BE2C (cell line): ENCODE results near the gene LCN2. TPM values are rescaled to one million over a fixed set of nuclear protein-coding genes. Genes with fewer than 3 reads are reported as not detected.
A peak's percentile ranks its signal among the peaks of the same experiment; 100 is the strongest.

Experiments
- DNase-seq: peaks from one replicate; pipeline ENCODE4 v3.0.0-alpha.2; 2020
- H3K27me3 ChIP-seq: fragments of 250-450 bp; sonication (Bioruptor Pico); 2 replicates; pipeline ENCODE4 v1.5.1; 2020; ENCODE audit warnings: mild to moderate bottlenecking
- H3K36me3 ChIP-seq: fragments of 250-450 bp; sonication (Bioruptor Pico); 2 replicates; pipeline ENCODE4 v1.5.1; 2020; ENCODE audit warnings: mild to moderate bottlenecking
- H3K4me1 ChIP-seq: fragments of 250-450 bp; sonication (Bioruptor Pico); 2 replicates; pipeline ENCODE4 v1.5.1; 2020
- H3K4me3 ChIP-seq: 2 replicates; pipeline ENCODE4 v1.5.1; 2011; ENCODE audit warnings: low read depth, low read length
- H3K9me3 ChIP-seq: fragments of 250-450 bp; sonication (Bioruptor Pico); 2 replicates; pipeline ENCODE4 v1.5.1; 2020
- CTCF ChIP-seq: IDR thresholded peaks from 2 replicates; pipeline ENCODE4 v1.5.1; 2012; ENCODE audit warnings: mild to moderate bottlenecking, low read depth, low read length
- polyA plus RNA-seq: library from polyadenylated mRNA; unstranded; fragments of >200 nt; gene quantifications from one replicate; pipeline ENCODE4 v1.2.1, GENCODE V29; 2012; ENCODE audit warnings: low read depth, missing spikeins; ENCODE audit not compliant: insufficient read length, insufficient read depth

The LCN2 gene
- polyA plus RNA-seq: not detected

- TF ChIP-seq CTCF: no peak
- H3K4me1 ChIP-seq: no peaks in the 10 kb centered on the region
- H3K4me3 ChIP-seq: no peak within 1 kb of the TSS
- no peaks in the 10 kb centered on the region for H3K27me3 ChIP-seq
- no peaks in the 10 kb centered on the region for H3K36me3 ChIP-seq
- peak; percentile 2 for DNase-seq
- H3K9me3 ChIP-seq: no peaks in the 10 kb centered on the region
Measured at GRCh38 chr9:128149001-128149701, at the start of gene LCN2. Gene LCN2 (plus strand): TSS chr9:128149453. CDS start chr9:128149526, 73 bp downstream.

GRCh38 chr9:128099932-128100491 is 49.2 kb upstream of the LCN2 start:
- DNase-seq: no peak
- Histone ChIP-seq H3K4me3 (no peak overlapping the region), H3K27me3 (no peaks in the 10 kb centered on the region), H3K36me3 (peaks cover 31% of the 10 kb centered on the region), H3K9me3 (no peaks in the 10 kb centered on the region), H3K4me1 (peaks cover 35% of the 10 kb centered on the region)
- no peak for TF ChIP-seq CTCF

GRCh38 chr9:128100581-128100980 is 48.7 kb upstream of the LCN2 start:
- Histone ChIP-seq H3K4me1 (peaks cover 30% of the 10 kb centered on the region), H3K9me3 (no peaks in the 10 kb centered on the region), H3K36me3 (peaks cover 35% of the 10 kb centered on the region), H3K27me3 (no peaks in the 10 kb centered on the region), H3K4me3 (no peak overlapping the region)
- no peak for TF ChIP-seq CTCF
- DNase-seq: no peak

GRCh38 chr9:128101231-128101661 is 48.0 kb upstream of the LCN2 start:
- DNase-seq: no peak
- H3K27me3 ChIP-seq: no peaks in the 10 kb centered on the region
- no peak for TF ChIP-seq CTCF
- H3K9me3 ChIP-seq: no peaks in the 10 kb centered on the region
- H3K36me3 ChIP-seq: peaks cover 42% of the 10 kb centered on the region
- peaks cover 30% of the 10 kb centered on the region for H3K4me1 ChIP-seq
- no peak overlapping the region for H3K4me3 ChIP-seq

GRCh38 chr9:128101690-128102089 is 47.6 kb upstream of the LCN2 start:
- peaks cover 27% of the 10 kb centered on the region for H3K4me1 ChIP-seq
- no peaks in the 10 kb centered on the region for H3K27me3 ChIP-seq
- no peak overlapping the region for H3K4me3 ChIP-seq
- DNase-seq: no peak
- peaks cover 46% of the 10 kb centered on the region for H3K36me3 ChIP-seq
- H3K9me3 ChIP-seq: no peaks in the 10 kb centered on the region
- TF ChIP-seq CTCF: no peak

GRCh38 chr9:128102196-128102595 is 47.1 kb upstream of the LCN2 start:
- peaks cover 22% of the 10 kb centered on the region for H3K4me1 ChIP-seq
- TF ChIP-seq CTCF: no peak
- peaks cover 51% of the 10 kb centered on the region for H3K36me3 ChIP-seq
- no peak for DNase-seq
- no peak overlapping the region for H3K4me3 ChIP-seq
- no peaks in the 10 kb centered on the region for H3K27me3 ChIP-seq
- H3K9me3 ChIP-seq: no peaks in the 10 kb centered on the region
